HG03558 (cell line): ENCODE data around the gene CHD9.
A peak's percentile ranks its signal among the peaks of the same experiment; 100 is the strongest.
"Not testable (repeated sequence)": the region's sequence is repeated elsewhere in the genome, so short reads cannot be mapped to it uniquely, and the experiment has no call there.

Experiments used
- ATAC-seq: cut with Tn5 transposase; IDR thresholded peaks from one replicate; pipeline ENCODE4 v1.9.1; 2021; ENCODE audit warnings: moderate number of reproducible peaks; ENCODE audit not compliant: unreplicated experiment; ENCODE audit errors: extremely low read depth

Gene CHD9

DNA sequence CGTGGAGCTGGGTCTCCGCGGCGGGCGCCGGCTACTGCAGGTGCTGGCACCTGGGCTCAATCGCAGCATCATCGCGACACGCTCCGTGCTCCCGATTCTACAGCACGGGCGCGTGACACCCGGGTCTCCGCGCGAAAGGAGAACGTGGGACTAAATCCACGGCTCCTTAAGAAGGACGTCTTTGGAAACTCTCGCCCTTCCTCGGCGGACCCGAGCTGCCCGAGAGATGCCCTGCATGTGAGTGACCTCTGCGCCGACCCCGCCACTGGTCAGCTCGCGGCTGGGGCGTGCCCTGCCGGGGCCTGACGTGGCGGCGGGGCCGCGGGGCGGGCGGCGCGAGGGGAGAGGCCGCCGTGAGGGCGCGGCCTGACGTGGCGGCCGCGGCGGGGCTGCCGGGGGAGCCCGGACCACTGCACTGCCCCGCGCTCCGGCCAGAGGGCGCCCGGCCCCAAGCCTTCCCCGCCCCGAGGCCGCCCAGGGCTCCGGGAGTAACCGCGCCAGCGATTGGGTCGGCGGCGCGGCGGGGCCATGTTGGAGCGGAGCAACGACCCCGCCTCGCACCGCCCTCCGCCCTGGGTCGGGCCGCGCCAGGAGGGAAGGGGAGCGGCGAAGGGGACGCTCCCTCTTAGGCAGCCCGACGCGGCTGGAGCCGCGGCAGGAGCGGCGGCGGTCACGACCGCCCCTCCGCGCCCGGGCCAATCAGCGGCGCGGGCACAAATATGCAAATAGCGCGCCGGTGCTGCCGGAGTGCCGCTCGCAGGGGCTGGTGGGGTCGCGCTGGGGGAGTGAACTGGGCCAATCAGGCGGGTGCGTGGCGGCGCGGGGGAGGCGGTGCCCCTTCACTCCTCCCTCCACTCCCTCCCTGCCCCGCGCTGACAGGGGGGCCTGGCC is 75.6 kb downstream of the CHD9 start:
- ATAC-seq, result peak; percentile 53

DNA sequence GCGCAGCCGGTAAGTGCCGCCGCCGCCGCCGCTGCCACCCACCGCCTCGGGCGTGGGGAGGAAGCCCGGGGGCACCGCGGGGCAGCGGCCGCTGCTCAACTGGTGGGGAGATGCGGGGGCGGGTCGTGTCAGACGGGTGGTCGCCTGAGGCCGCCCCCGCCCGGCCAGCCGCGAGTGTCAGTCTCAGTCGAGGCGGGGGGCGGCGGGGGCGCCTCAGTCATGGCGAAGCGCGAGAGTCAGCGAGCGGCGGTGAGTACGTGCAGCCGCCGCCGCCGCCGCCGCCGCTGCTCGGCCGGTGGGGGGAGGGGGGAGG is 76.2 kb downstream of the CHD9 start:
- no peak for ATAC-seq

DNA sequence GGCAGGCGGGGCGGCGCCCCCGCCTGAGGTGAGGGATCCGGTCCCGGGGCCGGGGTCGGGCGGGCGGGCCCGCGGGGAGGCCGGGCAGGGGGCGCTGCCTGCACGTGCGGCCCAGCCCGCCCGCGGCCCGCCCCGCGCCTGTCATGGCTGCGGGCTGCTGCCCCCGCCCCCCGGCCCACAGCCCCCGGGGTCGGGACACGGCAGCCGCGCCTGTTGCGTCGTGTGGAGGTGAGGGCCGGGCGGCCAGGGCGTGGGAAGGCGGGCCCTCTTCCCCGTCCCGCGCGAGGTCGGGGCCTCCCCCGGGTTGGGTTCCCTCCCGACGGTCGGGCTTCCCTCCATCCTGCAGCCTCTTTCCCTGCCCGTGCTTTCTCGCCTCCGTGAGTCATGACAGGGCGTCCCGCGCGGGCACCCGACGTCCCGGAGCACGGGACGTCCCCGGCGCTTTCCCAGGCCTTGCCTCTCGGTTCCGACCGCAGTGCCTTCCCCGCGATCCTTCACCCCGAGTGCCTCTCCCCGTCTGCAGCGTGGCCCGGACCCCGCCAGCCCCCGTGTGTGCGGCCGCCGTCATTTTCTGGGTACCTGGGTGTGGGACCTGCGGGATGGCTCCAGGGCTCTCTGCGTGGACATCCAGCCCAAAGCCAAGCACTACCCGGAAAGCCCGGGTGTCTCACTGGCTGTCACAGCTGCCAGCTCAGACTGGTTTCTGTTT is 76.7 kb downstream of the CHD9 start:
- no peak for ATAC-seq

DNA sequence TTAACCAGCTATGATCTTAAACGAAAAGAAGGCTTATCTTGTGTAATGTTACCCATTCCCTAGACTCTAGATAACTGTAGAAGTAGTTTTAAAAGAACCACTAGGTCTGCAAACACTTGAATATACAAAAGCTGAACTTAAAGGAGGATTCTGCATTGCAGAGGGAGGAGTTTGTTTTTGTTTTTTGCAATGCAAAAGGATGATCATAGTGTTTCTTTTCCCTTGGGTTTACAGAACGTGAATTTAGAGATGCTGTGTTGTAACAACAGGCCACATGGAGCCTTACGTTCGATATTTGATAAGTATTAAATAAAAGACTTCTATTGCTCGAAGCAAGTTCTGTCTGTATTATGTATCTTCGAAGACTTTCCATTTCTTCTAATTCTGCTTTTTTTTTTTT is 77.6 kb downstream of the CHD9 start:
- no peak for ATAC-seq

DNA sequence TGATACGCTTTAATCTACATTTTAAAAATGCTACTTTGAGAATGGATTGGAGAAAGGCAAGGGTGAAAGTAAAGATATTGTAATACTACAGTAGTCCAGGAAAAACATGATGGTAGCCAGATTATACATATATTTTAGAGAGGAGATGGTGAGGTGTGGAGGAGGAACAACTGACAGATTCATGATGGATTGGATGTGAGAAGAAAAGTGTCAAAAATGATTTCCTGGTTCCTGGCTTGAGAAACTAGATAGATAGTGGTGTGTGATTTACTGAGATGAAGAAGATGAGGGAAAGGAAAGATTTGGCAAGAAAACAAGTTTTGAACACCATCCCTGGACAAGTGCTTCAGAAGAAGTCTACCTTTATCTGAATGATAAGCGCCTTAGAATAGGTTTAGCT is 80.5 kb downstream of the CHD9 start:
- no peak for ATAC-seq

DNA sequence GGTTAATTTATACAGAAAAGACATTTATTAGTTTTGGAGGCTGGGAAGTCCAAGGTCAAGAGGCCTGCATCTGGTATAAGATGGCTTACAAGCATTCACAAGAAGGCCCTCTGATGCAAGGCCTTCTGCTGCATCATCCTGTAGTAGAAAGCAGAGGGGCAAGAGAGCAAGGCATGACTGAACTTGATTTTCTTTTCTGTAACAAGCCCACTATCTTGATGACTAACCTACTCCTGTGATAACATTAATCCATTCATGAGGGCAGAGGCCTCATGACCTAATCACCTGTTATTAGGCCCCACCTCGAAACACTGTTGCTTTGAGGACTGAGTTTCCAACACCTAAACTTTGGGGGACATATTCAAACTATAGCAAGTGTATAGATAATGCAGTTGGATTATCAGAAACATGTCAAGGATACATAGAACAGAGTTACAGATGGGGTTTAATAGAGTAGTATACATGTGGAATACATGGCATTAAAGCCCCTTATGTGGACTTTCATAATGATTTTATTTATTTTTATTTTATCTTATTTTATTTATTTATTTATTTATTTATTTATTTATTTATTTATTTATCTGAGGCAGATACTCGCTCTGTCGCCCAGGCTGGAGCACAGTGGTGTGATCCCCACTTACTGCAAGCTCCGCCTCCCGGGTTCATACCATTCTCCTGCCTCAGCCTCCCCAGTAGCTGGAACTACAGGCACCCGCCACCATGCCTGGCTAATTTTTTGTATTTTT is 88.2 kb downstream of the CHD9 start:
- ATAC-seq, result no peak

DNA sequence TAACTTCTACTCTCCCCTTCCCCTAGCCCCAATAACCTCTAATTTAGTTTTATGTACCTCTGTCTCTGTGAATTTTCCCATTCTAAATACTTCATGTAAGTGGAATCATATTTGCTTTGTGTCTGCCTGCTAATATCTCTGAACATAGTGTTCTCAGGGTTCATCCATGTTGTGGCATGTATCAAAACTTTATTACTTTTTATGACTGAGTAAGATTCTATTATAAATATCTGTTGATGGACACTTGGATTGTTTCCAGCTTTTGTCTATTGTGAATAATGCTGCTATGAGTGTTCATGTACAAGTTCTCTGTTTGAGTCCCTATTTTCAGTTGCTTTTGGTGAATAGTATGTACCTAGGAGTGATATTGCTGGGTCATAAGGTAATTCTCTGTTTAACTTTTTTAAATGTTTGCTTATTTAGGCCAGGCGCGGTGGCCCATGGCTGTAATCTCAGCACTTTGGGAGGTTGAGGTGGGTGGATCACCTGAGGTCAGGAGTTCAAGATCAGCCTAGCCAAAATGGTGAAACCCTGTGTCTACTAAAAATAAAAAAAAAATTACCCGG is 92.8 kb downstream of the CHD9 start:
- no peak for ATAC-seq

DNA sequence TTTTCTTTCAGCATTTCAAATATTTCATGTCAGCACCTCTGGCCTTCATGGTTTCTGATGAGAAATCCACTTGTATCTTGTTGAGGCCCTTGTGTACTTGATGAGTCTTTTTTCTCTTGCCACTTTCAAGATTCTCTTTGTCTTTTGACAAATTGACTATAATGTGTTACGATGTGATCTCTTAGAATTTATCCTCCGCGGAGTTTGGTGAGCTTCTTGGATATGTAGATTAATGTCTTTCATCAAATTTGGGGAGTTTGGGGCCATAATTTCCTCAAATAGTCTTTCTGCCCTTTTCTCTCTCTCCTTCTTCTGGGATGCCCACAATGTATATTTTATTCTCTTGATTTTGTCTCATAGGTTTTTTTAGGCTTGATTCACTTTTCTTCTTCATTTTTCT is 96.0 kb downstream of the CHD9 start:
- ATAC-seq, result no peak

DNA sequence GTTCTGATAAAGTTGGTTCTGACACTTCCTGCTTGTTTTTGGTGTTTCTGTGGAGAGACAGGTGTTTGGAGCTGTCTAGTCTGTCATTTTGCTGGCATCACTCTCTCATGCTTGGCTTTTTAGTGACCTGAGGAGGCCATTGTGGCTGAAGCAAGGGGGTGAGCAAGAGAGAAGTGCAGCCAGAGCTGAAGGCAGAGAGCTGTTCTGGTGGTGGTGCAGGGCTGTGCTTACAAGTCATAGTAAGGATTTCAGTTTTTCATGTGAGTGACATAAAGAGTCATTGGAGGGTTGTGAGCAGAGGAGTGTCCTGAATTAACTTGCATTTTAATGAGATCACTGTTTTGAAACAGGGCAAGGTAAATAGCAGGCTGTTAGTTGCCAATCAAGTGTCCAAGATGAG is 97.5 kb downstream of the CHD9 start:
- no peak for ATAC-seq

DNA sequence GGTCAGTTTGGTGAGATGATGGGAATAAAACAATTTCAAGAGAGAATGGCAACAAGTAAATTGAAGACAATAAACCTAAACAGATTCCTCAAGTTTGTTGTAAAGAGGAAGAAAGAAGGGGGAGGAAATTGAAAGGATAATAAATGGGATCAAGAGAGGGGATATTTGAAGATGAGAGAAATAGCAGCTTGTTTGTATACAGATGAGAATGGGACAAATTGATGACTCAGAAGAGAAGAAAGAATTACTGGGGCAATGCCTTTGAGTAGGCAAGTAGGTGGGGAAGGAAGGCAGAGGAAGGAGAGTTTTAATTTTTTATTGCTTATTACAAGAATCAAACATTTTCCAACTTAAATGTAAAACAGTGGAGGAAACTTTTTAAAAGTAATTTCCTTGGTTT is 98.3 kb downstream of the CHD9 start:
- no peak for ATAC-seq

DNA sequence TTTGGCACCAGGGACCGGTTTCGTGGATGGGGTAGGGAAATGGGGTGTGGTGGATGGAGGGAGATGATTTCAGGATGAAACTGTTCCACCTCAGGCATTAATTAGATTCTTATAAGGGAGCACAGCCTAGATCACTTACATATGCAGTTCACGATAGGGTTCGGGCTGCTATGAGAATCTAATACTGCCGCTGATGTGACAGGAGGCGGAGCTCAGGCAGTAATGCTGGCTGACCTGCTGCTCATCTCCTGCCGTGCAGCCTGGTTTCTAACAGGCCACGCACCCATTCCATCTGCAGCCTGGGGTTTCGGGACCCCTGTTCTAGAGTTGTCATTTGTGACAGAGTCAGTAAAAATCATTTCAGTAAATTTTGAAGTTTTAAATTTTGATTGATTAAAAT is 99.7 kb downstream of the CHD9 start:
- ATAC-seq, result no peak

DNA sequence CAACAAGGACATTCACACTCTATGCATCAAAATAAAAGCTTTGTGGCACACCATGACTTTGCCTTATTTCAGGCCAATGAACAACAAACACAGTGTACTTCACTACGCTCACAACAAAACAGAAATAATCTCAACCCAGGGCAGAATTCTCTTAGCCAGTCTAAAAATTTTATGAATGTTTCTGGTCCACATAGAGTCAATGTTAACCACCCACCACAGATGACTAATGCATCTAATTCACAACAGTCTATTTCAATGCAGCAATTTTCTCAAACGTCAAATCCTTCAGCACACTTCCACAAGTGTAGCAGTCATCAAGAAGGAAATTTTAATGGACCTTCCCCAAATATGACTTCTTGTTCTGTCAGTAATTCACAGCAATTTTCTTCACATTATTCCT is 101.7 kb downstream of the CHD9 start:
- no peak for ATAC-seq

DNA sequence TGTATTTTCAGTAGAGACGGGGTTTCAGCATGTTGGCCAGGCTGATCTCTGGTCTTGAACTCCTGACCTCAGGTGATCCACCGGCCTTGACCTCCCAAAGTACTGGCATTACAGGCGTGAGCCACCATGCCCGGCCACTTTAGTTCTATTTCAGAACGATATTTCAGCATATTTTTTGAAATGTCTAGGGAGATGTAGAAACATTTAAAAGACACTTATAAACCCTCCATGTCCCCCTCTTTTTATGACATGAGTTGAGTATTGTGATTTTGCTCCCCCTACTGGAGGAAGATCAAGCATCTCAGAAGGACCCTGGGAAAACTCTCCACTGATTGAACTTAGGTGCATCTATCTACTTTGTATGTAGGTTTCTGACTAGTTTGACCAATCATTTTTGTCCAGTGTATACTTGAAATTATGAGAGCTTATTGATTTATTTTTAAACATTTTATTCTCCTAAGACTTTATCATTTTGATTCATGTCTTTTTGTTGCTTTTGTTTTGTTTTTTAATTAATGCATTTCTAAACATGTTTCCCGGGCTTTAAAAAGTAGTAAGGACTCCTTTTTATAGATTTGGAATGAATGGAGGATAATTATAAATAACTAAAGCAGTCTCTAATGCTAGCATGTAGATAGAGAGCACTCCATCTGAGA is 105.1 kb downstream of the CHD9 start:
- ATAC-seq, result no peak

DNA sequence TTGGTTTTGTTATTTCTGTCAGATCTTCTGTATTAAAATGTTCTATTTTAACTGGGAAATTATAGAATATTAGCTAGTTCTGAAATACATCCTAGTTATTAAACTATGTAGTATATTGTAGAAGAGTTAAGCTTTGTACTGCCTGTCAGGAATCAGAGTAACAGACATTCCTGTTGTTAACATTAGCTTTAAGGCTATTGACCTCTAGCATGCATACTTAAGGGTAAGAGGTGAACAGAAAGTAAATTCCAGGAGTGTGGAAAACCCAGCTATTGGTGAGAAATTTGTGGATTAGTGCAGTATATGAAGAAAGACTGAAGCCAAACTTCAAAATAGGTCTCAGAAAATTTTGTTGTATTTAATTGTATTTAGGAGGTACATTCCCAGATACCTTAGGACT is 111.3 kb downstream of the CHD9 start:
- no peak for ATAC-seq

DNA sequence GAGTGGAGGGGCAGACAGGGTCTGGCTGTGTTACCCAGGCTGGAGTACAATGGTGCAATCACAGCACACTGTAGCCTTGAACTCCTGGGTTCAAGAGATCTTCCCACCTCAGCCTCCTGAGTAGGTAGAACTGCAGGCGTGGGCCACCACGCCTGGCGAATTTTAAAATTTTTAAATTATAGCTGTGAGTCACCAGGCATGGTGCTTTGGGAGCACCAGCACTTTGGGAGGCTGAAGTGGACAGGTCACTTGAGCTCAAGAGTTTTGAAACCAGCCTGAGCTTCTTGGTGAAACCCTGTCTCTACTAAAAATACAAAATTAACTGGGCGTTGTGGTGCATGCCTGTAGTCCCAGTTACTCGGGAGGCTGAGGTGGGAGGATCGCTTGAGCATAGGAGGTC is 114.0 kb downstream of the CHD9 start:
- ATAC-seq, result no peak

DNA sequence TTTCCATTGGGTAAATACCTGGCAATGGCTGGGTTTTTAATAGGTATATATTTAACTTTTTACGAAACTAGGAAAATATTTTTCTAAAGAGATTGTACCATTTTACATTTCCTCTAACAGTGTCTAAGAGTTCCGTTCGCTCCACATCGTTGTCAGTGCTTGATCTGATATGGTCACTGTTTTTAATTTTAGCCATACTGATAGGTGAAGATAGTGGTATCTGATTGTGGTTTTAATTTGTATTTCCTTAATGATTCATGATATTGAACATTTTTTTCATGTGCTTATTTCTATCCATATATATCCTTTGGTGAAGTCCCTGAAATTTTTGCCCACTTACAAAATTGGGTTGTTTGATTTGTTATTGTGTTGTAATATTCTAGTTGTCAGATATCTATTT is 117.7 kb downstream of the CHD9 start:
- ATAC-seq, result no peak

DNA sequence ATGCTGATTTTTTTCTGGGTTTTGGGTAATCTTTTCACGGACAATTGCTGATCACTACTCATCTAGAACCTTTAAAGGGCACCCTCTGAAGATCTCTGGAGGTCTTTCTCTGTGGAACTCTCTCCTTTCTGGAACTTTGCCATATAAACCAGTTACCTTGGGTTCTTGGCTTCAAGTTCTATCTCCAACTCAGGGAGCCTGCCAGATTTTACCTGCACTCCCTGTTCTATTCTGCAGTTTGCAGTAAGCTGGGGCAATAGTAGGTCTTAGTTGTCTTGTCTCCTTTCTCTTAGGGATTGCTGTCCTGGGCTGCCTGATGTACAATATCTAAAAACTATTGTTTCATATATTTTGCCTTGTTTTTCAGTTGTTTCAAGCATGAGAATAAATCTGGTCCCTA is 120.3 kb downstream of the CHD9 start:
- no peak for ATAC-seq

DNA sequence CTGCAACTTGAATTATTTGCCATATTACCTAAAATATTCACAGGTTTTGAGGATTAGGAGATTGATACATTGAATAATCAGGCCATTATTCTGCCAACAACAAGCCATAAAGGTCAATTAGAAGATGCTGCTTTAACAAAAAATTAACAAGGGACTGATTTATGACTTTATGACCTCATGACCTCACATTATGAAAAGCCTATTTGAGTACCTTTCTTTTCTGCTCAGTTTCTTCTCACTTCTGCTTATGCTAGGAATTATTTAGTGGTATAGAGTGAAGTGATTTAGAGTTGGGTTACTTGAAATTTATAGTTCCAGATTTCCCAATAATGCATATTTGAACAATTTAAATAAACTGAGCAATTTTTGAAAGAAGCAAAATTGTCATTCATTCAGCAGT is 121.6 kb downstream of the CHD9 start:
- ATAC-seq, result no peak

DNA sequence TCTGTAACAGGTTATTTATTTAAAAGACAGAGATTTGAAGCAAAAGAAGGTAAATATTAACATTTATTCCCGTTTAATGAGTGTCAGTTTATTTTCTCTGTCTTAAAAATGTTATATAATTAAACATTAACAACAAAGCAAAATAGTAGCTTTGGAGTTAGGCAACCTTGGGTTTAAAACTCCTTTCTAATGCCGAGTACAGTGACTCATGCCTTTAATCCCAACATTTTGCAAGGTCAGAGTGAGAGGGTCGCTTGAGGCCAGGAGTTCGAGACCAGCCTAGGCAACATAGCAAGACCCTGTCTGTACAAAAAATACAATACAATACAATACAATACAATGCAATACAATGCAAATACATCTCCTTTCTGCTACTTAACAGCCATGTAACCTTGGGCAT is 128.7 kb downstream of the CHD9 start:
- ATAC-seq, result no peak

DNA sequence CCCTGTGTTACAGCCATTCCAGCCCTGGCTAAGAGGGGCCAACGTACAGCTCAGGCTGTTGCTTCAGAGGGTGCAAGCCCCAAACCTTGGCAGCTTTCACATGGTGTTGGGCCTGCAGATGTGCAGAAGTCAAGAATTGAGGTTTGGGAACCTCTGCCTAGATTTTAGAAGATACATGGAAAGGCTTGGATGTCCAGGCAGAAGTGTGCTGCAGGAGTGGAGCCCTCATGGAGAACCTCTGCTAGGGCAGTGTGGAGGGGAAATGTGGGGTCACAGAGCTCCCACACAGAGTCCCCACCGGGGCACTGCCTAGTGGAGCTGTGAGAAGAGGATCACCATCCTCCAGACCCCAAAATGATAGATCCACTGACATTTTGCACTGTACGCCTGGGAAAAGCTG is 130.9 kb downstream of the CHD9 start:
- ATAC-seq, result not testable (repeated sequence)
